ENCODE results near the gene ARHGAP5. TPM values are rescaled to one million over a fixed set of nuclear protein-coding genes. Genes with fewer than 3 reads are reported as not detected.

ARHGAP5 gene
- total RNA-seq, 1 donor from 2014 or later = 97.9 TPM

- no peak for TF ChIP-seq CTCF (IDR thresholded peaks at IDR 0.05)
- Histone ChIP-seq H3K9me3 (peaks cover 15% of the 10 kb centered on the region), H3K36me3 (peaks cover 11% of the 10 kb centered on the region), H3K4me3 (no peak overlapping the region), H3K4me1 (no peaks in the 10 kb centered on the region), H3K27me3 (ENCODE audit: low read depth) (no peaks in the 10 kb centered on the region), H3K27ac (no peak overlapping the region)
- ATAC-seq (no peak), DNase-seq (no peak)
- intact Hi-C loops (cut with DNase I) = no loop called here
Measured at GRCh38 chr14:32142341-32142740, 65.2 kb downstream of the ARHGAP5 start.

DNA sequence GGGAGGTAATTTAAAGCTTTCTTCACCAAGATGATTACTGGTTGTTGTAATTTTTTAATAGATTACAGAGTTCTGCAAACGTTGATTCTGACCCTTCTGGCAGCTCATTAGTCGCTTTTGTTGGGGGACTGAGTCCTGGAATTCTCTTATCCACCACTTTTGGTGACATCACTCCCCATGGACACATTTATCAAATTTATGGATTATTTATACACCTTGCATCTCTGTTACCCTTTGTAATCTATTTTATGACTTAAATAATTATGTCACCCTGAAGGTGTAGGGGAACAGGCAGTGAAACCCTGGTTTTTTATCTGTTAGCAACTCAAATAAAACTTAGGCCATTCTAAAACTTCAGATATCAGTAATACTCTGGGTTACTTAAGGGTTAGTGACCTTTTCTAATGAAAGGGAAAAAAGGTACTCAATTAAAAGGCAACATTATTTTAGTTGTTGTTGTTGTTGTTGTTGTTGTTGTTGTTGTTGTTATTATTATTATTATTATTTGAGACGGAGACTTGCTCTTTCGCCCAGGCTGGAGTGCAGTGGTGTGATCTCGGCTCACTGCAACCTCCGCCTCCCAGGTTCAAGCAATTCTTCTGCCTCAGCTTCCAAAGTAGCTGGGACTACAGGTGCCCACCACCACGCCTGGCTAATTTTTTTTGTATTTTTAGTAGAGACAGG is 65.8 kb downstream of the ARHGAP5 start:
- ATAC-seq (no peak), DNase-seq (no peak)
- peaks cover 9% of the 10 kb centered on the region for H3K9me3 ChIP-seq
- TF ChIP-seq CTCF (IDR thresholded peaks at IDR 0.05) = no peak
- H3K36me3 ChIP-seq = peaks cover 17% of the 10 kb centered on the region
- H3K4me1 ChIP-seq = no peaks in the 10 kb centered on the region
- H3K27me3 ChIP-seq (ENCODE audit: low read depth) = no peaks in the 10 kb centered on the region
- intact Hi-C loops (cut with DNase I) = no loop called here
- no peak overlapping the region for H3K27ac ChIP-seq
- H3K4me3 ChIP-seq = no peak overlapping the region

DNA sequence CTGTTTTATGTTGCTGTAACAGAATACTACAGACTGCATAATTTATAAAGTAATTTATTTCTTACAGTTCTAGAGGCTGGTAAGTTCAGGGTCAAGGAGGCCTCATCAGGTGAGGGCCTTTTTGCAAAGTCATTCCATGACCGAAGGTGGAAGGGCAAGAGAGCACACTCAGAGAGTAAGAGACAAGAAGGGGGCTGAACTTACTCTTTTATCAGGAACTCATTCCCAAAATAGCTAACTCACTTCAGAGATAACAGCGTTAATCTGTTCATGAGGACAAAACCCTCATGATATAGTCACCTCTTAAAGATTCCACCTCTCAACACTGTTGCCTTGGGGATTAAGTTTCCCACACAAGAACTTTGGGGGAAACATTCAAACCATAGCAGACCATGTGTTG is 73.3 kb downstream of the ARHGAP5 start:
- Histone ChIP-seq H3K27me3 (ENCODE audit: low read depth) (no peaks in the 10 kb centered on the region), H3K36me3 (peaks cover 82% of the 10 kb centered on the region), H3K4me1 (no peaks in the 10 kb centered on the region), H3K27ac (no peak overlapping the region), H3K4me3 (no peak overlapping the region), H3K9me3 (no peaks in the 10 kb centered on the region)
- intact Hi-C loops (cut with DNase I) = no loop called here
- ATAC-seq (no peak), DNase-seq (no peak)
- TF ChIP-seq CTCF (IDR thresholded peaks at IDR 0.05) = no peak

DNA sequence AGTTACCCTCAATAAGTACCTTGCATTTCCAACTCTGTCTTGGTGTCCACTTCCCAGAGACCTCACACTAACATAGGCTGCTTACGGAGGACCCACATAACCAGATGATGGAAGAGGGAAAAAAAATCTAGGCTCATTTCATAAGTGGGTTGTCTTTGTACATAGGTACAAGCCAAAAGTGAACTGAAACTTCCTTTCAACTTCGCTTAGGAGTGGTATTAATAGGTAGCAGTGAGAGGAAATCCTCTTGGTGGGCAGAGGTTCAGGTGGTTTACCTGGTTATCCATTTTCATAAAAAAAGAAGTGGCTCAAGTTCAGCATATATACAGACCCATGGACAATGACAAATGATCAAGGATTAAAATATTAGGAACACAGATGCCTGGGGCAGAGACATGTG is 88.9 kb downstream of the ARHGAP5 start:
- Histone ChIP-seq H3K4me3 (no peak overlapping the region), H3K27ac (no peak overlapping the region), H3K27me3 (ENCODE audit: low read depth) (no peaks in the 10 kb centered on the region), H3K36me3 (no peaks in the 10 kb centered on the region), H3K4me1 (no peaks in the 10 kb centered on the region), H3K9me3 (no peaks in the 10 kb centered on the region)
- no peak for DNase-seq
- no peak for ATAC-seq
- TF ChIP-seq CTCF (IDR thresholded peaks at IDR 0.05) = no peak
- intact Hi-C loops (cut with DNase I) = no loop called here

GRCh38 chr14:32166924-32167323 is 89.8 kb downstream of the ARHGAP5 start:
- no peaks in the 10 kb centered on the region for H3K27me3 ChIP-seq (ENCODE audit: low read depth)
- no peak for TF ChIP-seq CTCF (IDR thresholded peaks at IDR 0.05)
- intact Hi-C loops (cut with DNase I) = no loop called here
- no peaks in the 10 kb centered on the region for H3K9me3 ChIP-seq
- H3K4me1 ChIP-seq = no peaks in the 10 kb centered on the region
- ATAC-seq = no peak
- DNase-seq = no peak
- no peak overlapping the region for H3K4me3 ChIP-seq
- H3K36me3 ChIP-seq = no peaks in the 10 kb centered on the region
- no peak overlapping the region for H3K27ac ChIP-seq

All from lower lobe of right lung (tissue), 2 donors.